Activated CD4-positive, alpha-beta T cell treated with anti-CD3 and anti-CD28 coated beads for 1 hour (primary cell): ENCODE results near the gene HERC4.
"Not testable (repeated sequence)": the region's sequence is repeated elsewhere in the genome, so short reads cannot be mapped to it uniquely, and the experiment has no call there.

Experiments used
- DNase-seq: peaks from one replicate; pipeline ENCODE4 v3.0.0-alpha.2; 2020

HERC4 gene

GRCh38 chr10:67955614-67956013 is 119.5 kb downstream of the HERC4 start:
- no peak for DNase-seq

- DNase-seq = no peak
These were observed 131.2 kb downstream of the HERC4 start for GRCh38 chr10:67943917-67944316.

- no peak for DNase-seq
These were observed 138.7 kb downstream of the HERC4 start for GRCh38 chr10:67936416-67936815.

GRCh38 chr10:67935223-67935622 is 139.9 kb downstream of the HERC4 start:
- DNase-seq = no peak

DNA sequence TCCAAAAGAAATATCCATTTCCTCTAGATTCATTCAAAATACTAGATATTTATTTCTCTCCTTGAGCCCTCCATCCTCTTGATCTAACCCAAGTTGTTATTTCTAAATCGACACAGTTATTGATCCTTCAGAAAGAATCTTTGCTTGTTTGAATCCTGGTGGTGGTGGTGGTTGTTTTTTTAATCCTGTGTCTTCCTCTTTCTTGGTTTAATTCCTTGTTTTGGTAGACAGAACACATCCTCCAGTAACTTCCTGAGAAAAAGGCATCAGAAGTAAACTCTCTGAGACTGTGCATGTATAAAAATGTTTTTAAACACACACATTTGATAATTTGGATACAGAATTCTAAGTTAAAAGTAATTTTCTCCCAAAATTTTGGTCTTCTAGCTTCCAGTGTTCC is 140.7 kb downstream of the HERC4 start:
- DNase-seq = no peak

DNA sequence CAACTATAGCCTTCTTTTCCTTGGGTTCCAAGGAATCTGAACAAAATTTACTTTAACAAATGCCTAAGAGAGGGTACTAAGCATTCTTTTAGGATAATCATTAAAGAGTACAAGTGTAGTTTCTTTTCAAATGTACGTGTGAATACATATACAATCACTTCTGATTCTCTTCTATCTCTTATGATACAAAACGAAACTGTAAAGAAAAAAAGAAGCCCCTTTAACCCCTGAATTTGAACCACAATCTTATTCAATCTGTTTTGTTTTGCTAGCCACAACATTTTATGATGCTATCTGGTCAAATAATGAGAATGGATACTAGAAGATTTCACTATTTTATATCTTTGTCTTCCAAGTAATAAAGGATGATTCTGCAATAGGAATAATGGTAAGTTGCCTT is 141.9 kb downstream of the HERC4 start:
- no peak for DNase-seq

DNA sequence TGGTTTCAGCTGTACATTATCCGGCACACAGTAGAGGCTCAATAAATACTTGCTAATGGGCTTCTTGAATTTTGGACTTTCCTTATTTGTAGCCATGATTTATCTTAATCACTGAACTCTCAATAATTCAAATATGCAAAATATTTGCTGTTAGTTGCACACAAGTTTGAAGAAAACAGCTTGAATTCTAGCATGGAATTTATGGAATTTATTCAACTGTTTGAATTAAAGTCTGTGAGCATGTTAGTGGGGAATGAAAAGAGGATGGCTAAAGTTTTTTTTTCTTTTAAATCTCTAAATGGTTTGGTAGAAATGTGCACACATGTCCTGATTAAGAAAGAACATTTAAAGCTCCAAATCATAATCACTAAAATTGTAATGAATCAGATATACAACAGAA is 148.1 kb downstream of the HERC4 start:
- DNase-seq = no peak

- no peak for DNase-seq
These were observed 149.6 kb downstream of the HERC4 start for GRCh38 chr10:67925449-67926005.

DNA sequence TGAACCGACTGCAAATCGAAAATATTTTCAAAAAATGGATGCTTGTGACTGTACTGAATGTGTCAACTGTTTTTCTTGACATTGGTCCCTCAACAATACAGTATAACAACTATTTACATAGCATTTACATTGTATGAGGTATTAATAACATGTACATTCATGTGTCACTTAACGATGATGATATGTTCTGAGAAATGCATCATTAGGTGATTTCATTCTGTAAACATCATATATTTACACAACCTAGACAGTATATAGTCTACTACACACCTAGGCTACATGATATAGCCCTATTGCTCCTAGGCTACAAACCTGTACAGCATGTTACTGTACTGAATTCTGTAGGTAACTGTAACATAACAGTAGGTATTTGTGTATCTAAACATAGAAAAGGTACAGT is 150.9 kb downstream of the HERC4 start:
- DNase-seq = no peak

- no peak for DNase-seq
These were observed 151.5 kb downstream of the HERC4 start for GRCh38 chr10:67923551-67923950.

DNA sequence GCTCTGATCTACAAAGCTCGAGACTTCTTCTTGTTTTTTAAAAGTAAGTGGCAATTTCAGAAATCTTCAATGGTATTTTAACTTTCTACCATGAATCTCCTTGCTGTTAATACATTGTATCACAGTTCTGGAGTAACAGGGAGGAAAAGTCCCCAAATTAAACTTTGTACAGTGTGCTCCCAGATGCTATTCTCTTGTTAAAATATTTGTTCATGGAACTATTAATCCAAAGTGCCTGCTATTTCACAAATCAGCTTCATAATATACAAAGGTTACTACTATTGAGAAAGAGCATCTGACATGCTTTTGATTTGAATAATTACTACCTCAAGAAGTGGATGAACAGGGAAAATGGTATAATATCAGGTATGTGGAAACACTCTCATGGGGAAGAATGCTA is 154.0 kb downstream of the HERC4 start:
- DNase-seq = no peak

DNA sequence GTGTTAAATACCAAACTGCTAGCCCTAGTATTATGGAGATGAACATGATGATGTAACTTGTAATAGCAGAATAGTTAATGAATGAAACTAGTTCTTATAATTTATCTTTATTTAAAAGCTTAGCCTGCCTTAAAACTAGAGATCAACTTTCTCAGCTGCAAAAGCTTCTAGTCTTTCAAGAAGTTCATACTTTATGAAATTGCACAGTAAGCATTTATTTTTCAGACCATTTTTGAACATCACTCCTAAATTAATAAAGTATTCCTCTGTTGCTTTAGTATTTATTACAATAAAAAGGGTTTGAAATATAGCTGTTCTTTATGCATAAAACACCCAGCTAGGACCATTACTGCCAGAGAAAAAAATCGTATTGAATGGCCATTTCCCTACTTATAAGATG is 157.4 kb downstream of the HERC4 start:
- DNase-seq = no peak

- DNase-seq = no peak
These were observed 157.9 kb downstream of the HERC4 start for GRCh38 chr10:67917169-67917568.

DNA sequence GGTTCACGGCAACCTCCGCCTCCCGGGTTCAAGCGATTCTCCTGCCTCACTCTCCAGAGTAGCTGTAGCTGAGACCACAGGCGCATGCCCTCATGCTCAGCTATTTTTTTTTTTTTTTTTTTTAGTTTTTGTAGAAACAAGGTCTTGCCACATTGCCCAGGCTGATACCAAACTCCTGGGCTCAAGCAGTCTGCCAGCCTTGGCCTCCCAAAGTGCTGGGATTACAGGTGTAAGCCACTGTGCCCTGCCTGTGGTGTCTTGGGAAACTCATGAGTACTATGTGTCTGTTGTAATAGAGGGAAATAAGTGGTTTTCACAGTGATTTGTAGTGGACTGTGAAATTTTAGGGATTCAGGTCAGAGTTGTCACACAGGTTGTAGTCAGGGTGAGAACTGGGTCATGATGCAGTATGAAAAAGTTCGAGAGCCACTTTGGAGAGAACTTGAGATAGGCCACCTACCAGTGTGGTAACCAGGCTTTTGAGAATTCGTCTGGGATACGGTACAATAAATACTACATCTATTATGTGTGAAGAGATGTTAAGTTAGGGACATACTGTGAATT is 160.2 kb downstream of the HERC4 start:
- no peak for DNase-seq

GRCh38 chr10:67912331-67912946 is 162.6 kb downstream of the HERC4 start:
- no peak for DNase-seq

DNA sequence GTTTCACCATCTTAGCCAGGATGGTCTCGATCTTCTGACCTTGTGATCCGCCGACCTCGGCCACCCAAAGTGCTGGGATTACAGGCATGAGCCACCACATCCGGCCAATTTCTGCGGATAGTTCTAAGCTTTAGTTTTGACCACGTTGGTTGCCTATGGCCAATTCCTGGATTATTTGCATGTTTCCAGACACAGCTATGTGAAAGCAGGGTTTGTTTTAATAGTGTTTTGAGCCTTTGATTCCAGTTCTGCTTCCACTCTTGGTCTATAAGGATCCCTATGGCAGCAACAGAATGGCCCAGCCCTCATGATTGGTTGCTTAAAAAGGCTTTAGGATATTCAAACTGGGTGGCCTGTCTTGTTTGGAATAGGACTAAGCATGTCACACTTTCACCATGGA is 171.5 kb downstream of the HERC4 start:
- DNase-seq = no peak

DNA sequence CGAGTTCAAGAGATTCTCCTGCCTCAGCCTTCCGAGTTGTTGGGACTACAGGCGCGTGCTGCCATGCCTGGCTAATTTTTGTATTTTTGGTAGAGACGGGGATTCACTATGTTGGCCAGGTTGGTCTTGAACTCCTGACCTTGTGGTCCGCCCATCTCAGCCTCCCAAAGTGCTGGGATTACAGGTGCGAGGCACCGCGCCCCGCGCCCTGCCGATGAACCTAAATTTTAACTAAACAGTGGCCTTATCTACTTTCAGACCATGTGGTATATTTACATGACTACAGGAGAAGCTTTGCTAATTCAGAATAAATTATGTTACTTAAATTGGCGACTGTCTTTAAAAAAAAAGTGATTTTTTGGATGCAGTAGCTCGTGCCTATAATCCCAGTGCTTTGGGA is 181.4 kb downstream of the HERC4 start:
- no peak for DNase-seq

GRCh38 chr10:67884842-67885670 is 190.0 kb downstream of the HERC4 start:
- DNase-seq = peak; percentile 60

- peak; percentile 94 for DNase-seq
These were observed 190.7 kb downstream of the HERC4 start, which contains the start of gene SIRT1 for GRCh38 chr10:67884313-67884841. Gene SIRT1 (plus strand): TSS chr10:67884656. CDS start chr10:67884722, 66 bp downstream.

- DNase-seq = no peak
These were observed 191.3 kb downstream of the HERC4 start for GRCh38 chr10:67883710-67884312.

- DNase-seq = no peak
These were observed 196.9 kb downstream of the HERC4 start for GRCh38 chr10:67878133-67878532.

- not testable (repeated sequence) for DNase-seq
These were observed 197.7 kb downstream of the HERC4 start for GRCh38 chr10:67877421-67877820.
